IMR-90 (cell line): Measurements from ENCODE around the gene OPCML. TPM values are rescaled to one million over a fixed set of nuclear protein-coding genes. Genes with fewer than 3 reads are reported as not detected.

ENCODE experiments used
- ATAC-seq: fragments of 200-7000 bp; cut with Tn5 transposase; 2 replicates; pipeline ENCODE4 v1.9.1; 2020; ENCODE audit warnings: low read depth, mild to moderate bottlenecking, moderate library complexity
- BruUV-seq: library from RNA; stranded (reverse); fragments of 400-500 nt; replicated peaks from 2 replicates; lab custom pipeline; 2021; lab: Mats Ljungman, UMichigan
- CTCF ChIA-PET: fragments of 300-600 bp; formaldehyde crosslinking; extraction: SDS; loops from one replicate; lab custom pipeline; 2021; ENCODE audit warnings: antibody characterized with exemption; lab: Yijun Ruan, JAX
- POLR2A ChIA-PET: fragments of 300-600 bp; sonication (Branson Sonifier 250); formaldehyde crosslinking; loops from one replicate; lab custom pipeline; 2022; ENCODE audit warnings: antibody characterized with exemption; ENCODE audit not compliant: unreplicated experiment; lab: Charles Lee
- DNase-seq: peaks from one replicate; pipeline ENCODE4 v3.0.0; 2013
- H2AFZ ChIP-seq: replicated peaks from 2 replicates; pipeline ENCODE3; 2013; ENCODE audit warnings: low read length, mild to moderate bottlenecking; ENCODE audit not compliant: poor library complexity
- H2AK5ac ChIP-seq: 2 replicates; pipeline ENCODE4 v1.6.1; 2013; ENCODE audit warnings: low read depth, low read length, inconsistent platforms
- H2AK9ac ChIP-seq: replicated peaks from 2 replicates; pipeline ENCODE3; 2013; ENCODE audit warnings: mild to moderate bottlenecking, low read depth, low read length, moderate library complexity; ENCODE audit not compliant: poor library complexity
- H2BK120ac ChIP-seq: 2 replicates; pipeline ENCODE4 v1.6.1; 2013; ENCODE audit warnings: low read depth, low read length, inconsistent platforms
- H2BK15ac ChIP-seq: 3 replicates; pipeline ENCODE4 v1.6.1; 2013; ENCODE audit warnings: low read depth, low read length, inconsistent platforms
- H2BK20ac ChIP-seq: 2 replicates; pipeline ENCODE4 v1.6.1; 2013; ENCODE audit warnings: low read depth, mild to moderate bottlenecking, inconsistent platforms, low read length, moderate library complexity
- H2BK5ac ChIP-seq: 2 replicates; pipeline ENCODE4 v1.6.1; 2013; ENCODE audit warnings: mild to moderate bottlenecking, low read depth, low read length, inconsistent platforms; ENCODE audit not compliant: poor library complexity, severe bottlenecking
- H3K14ac ChIP-seq: replicated peaks from 2 replicates; pipeline ENCODE4 v1.6.1; 2013; ENCODE audit warnings: low read depth, low read length, inconsistent platforms
- H3K18ac ChIP-seq: 2 replicates; pipeline ENCODE4 v1.6.1; 2013; ENCODE audit warnings: low read depth, low read length, control low read depth
- H3K23ac ChIP-seq: 2 replicates; pipeline ENCODE4 v1.6.1; 2013; ENCODE audit warnings: low read depth, low read length, inconsistent platforms
- H3K27ac ChIP-seq: 2 replicates; pipeline ENCODE4 v1.5.1; 2013; ENCODE audit warnings: mild to moderate bottlenecking, control low read depth, low read length; ENCODE audit not compliant: insufficient read depth
- H3K27me3 ChIP-seq: 2 replicates; pipeline ENCODE4 v1.6.1; 2013; ENCODE audit warnings: low read length; ENCODE audit not compliant: control insufficient read depth, insufficient read depth
- H3K36me3 ChIP-seq: 2 replicates; pipeline ENCODE4 v1.6.1; 2013; ENCODE audit warnings: low read length, mixed read lengths; ENCODE audit not compliant: control insufficient read depth, insufficient read depth
- H3K4ac ChIP-seq: 2 replicates; pipeline ENCODE4 v1.6.1; 2013; ENCODE audit warnings: low read depth, low read length, inconsistent platforms
- H3K4me1 ChIP-seq: 2 replicates; pipeline ENCODE4 v1.6.1; 2013; ENCODE audit warnings: low read length, mixed read lengths; ENCODE audit not compliant: control insufficient read depth, insufficient read depth
- H3K4me2 ChIP-seq: 2 replicates; pipeline ENCODE4 v1.6.1; 2013; ENCODE audit warnings: low read depth, mild to moderate bottlenecking, control low read depth, low read length, moderate library complexity
- H3K4me3 ChIP-seq: 2 replicates; pipeline ENCODE4 v1.5.1; 2013; ENCODE audit warnings: low read depth, mild to moderate bottlenecking, control low read depth, low read length, moderate library complexity; ENCODE audit not compliant: insufficient read depth
- H3K56ac ChIP-seq: 2 replicates; pipeline ENCODE4 v1.6.1; 2013; ENCODE audit warnings: low read length, inconsistent platforms; ENCODE audit not compliant: insufficient read depth; ENCODE audit errors: extremely low read depth
- H3K79me1 ChIP-seq, 2 experiments: 2 replicates each; pipeline ENCODE4 v1.6.1; 2013; ENCODE audit warnings: low read length in 2 of 2, inconsistent platforms in 1 of 2, low read depth in 1 of 2
- H3K9ac ChIP-seq: 2 replicates; pipeline ENCODE4 v1.6.1; 2013; ENCODE audit warnings: low read depth, low read length, control low read depth
- H3K9me1 ChIP-seq: 2 replicates; pipeline ENCODE4 v1.6.1; 2013; ENCODE audit warnings: low read length, inconsistent platforms; ENCODE audit not compliant: insufficient read depth
- H3K9me3 ChIP-seq: 2 replicates; pipeline ENCODE4 v1.6.1; 2013; ENCODE audit warnings: low read length; ENCODE audit not compliant: control insufficient read depth, insufficient read depth
- H4K20me1 ChIP-seq: 2 replicates; pipeline ENCODE4 v1.6.1; 2013; ENCODE audit warnings: low read length, inconsistent platforms; ENCODE audit not compliant: insufficient read depth
- H4K5ac ChIP-seq: 2 replicates; pipeline ENCODE4 v1.6.1; 2013; ENCODE audit warnings: mild to moderate bottlenecking, low read depth, low read length, control low read depth
- H4K8ac ChIP-seq, 2 experiments: 2 replicates each; pipeline ENCODE4 v1.6.1; 2013; ENCODE audit warnings: low read depth in 2 of 2, low read length in 2 of 2, control low read depth in 1 of 2, inconsistent platforms in 1 of 2
- H4K91ac ChIP-seq: 2 replicates; pipeline ENCODE4 v1.6.1; 2013; ENCODE audit warnings: low read depth, low read length, inconsistent platforms; ENCODE audit not compliant: insufficient read depth
- BHLHE40 ChIP-seq: fragments of 150-350 bp; IDR thresholded peaks from 2 replicates; pipeline ENCODE4 v1.6.1; 2016; ENCODE audit warnings: mild to moderate bottlenecking, low read depth, low read length
- CEBPB ChIP-seq: IDR thresholded peaks from 2 replicates; pipeline ENCODE4 v1.6.1; 2012; ENCODE audit warnings: low read depth, low read length, improper control_type of control experiment
- CHD1 ChIP-seq: IDR thresholded peaks from 2 replicates; pipeline ENCODE4 v1.6.1; 2012; ENCODE audit warnings: low read depth, low read length, improper control_type of control experiment
- CTCF ChIP-seq: conservative IDR thresholded peaks from 2 replicates; pipeline ENCODE4 v1.5.1; 2012; ENCODE audit warnings: mild to moderate bottlenecking, low read depth, low read length, improper control_type of control experiment
- ELK1 ChIP-seq: fragments of 150-350 bp; IDR thresholded peaks from 2 replicates; pipeline ENCODE4 v1.6.1; 2016; ENCODE audit warnings: low read depth, mild to moderate bottlenecking, low read length, moderate library complexity, borderline replicate concordance
- FOS ChIP-seq: fragments of 150-350 bp; IDR thresholded peaks from 2 replicates; pipeline ENCODE4 v1.6.1; 2016; ENCODE audit warnings: low read depth, low read length
- NFE2L2 ChIP-seq: fragments of 150-350 bp; IDR thresholded peaks from 2 replicates; pipeline ENCODE4 v1.6.1; 2016; ENCODE audit warnings: low read depth, mild to moderate bottlenecking, low read length
- POLR2A ChIP-seq: IDR thresholded peaks from 2 replicates; pipeline ENCODE4 v1.6.1; 2012; ENCODE audit warnings: mild to moderate bottlenecking, low read depth, low read length
- RAD21 ChIP-seq: IDR thresholded peaks from 2 replicates; pipeline ENCODE4 v1.6.1; 2012; ENCODE audit warnings: low read length, improper control_type of control experiment
- RCOR1 ChIP-seq: IDR thresholded peaks from 2 replicates; pipeline ENCODE4 v1.6.1; 2012; ENCODE audit warnings: mild to moderate bottlenecking, low read length, improper control_type of control experiment; ENCODE audit not compliant: insufficient replicate concordance
- SMC3 ChIP-seq: fragments of 150-350 bp; IDR thresholded peaks from 2 replicates; pipeline ENCODE4 v1.6.1; 2016; ENCODE audit warnings: low read depth, mild to moderate bottlenecking, antibody characterized with exemption, low read length, moderate library complexity
- USF2 ChIP-seq: fragments of 150-350 bp; IDR thresholded peaks from 2 replicates; pipeline ENCODE4 v1.6.1; 2017; ENCODE audit warnings: mild to moderate bottlenecking, antibody characterized with exemption, low read length, low read depth
- WGBS, 2 experiments: methylation state at CpG; one replicate each; pipeline versions ENCODE4 v1.1.5 to v1.1.7; 2013; ENCODE audit warnings: missing lambda C conversion rate in 2 of 2; ENCODE audit not compliant: insufficient read length in 1 of 2; ENCODE audit errors: extremely low coverage in 2 of 2; 5-methylcytosine and 5-hydroxymethylcytosine counted together
- dilution Hi-C: fragments of 300-500 bp; cut with HindIII; formaldehyde crosslinking; loops from one replicate; pipeline ENCODE4 v1.14.3; 2018; ENCODE audit warnings: low sequenced_read_pairs; ENCODE audit not compliant: unreplicated experiment
- in situ Hi-C: fragments of 300-500 bp; cut with MboI; formaldehyde crosslinking; loops from 3 replicates; pipeline ENCODE4 v1.14.3; 2019; ENCODE audit warnings: low sequenced_read_pairs, inconsistent platforms, mixed read lengths
- intact Hi-C: fragments of 100-400 bp; cut with micrococcal nuclease; formaldehyde crosslinking; loops from 2 replicates; pipeline ENCODE4 v1.10.0; 2022
- polyA plus RNA-seq, 3 experiments: library from polyadenylated mRNA; depleted of rRNA; stranded (reverse); fragments of >200 nt; gene quantifications; 2 replicates each; pipeline ENCODE4 v1.2.3, GENCODE V29; 2012; ENCODE audit warnings: low replicate concordance in 1 of 3
- total RNA-seq: library from RNA; depleted of rRNA; stranded (reverse); fragments of >200 nt; gene quantifications from 2 replicates; pipeline ENCODE4 v1.2.3, GENCODE V29; 2012

Gene OPCML
- total and polyA plus RNA-seq, 2 of the 4 experiments (the other 2 are of a cell fraction): under 0.01 to 2.6 TPM

DNA sequence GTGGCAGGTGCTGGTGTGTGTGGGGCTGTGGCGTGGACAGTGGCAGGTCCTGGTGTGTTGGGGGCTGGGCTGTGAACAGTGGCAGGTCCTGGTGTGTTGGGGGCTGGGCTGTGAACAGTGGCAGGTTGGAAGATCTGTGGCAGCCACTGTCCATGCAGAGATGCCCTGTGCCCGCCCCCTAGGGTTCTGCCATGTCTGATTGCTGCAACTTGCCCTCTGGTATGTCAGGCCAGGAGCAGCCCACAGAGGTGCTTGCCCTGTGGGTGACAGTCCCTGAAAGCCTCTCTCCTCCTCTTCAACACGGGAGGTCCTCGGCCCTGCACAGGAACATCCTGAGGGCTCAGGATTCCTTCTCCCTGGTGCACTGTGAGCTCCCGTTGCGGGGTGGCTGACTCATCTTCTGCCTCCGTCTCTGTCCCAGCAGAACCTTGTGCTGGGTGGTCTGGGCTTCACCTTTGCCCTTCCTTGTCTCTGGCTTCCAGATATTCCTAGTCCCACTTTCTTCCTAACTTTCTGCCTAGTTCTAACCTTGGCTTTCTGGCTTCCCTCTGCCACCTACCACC is 13.5 kb downstream of the OPCML start:
- ChIA-PET POLR2A (no interaction called here), CTCF (no interaction called here)
- TF ChIP-seq RAD21: no peak
- no peak for TF ChIP-seq FOS
- TF ChIP-seq CTCF: no peak
- no peak for TF ChIP-seq ELK1
- no peak for TF ChIP-seq RCOR1
- no peak for TF ChIP-seq SMC3
- TF ChIP-seq CEBPB: no peak
- no peak for TF ChIP-seq USF2
- no peak for TF ChIP-seq BHLHE40
- no peak for TF ChIP-seq POLR2A
- no peak for TF ChIP-seq CHD1
- no peak for TF ChIP-seq NFE2L2
- intact Hi-C loops (no loop called here), dilution Hi-C loops (no loop called here), in situ Hi-C loops (no loop called here)
- Histone ChIP-seq H2BK20ac (no peak overlapping the region), H3K27me3 (no peaks in the 10 kb centered on the region), H2BK15ac (no peak overlapping the region), H3K9ac (no peak overlapping the region), H3K4me1 (no peaks in the 10 kb centered on the region), H3K9me3 (peaks cover 50% of the 10 kb centered on the region), H2BK5ac (no peak overlapping the region), H3K14ac (no peak overlapping the region), H4K5ac (no peak overlapping the region), H3K18ac (no peak overlapping the region), H3K9me1 (no peaks in the 10 kb centered on the region), H2AK5ac (no peak overlapping the region), H3K4ac (no peak overlapping the region), H2AK9ac (no peak overlapping the region), H3K27ac (no peak overlapping the region), H2BK120ac (no peak overlapping the region), H4K20me1 (no peaks in the 10 kb centered on the region), H3K23ac (no peak overlapping the region), H3K79me1 (no peaks in the 10 kb centered on the region), H4K91ac (no peak overlapping the region), H2AFZ (no peak overlapping the region), H3K4me2 (no peak overlapping the region), H3K4me3 (no peak overlapping the region), H4K8ac (no peak overlapping the region), H3K56ac (no peak overlapping the region), H3K36me3 (no peaks in the 10 kb centered on the region)
- no peak for DNase-seq
- 30% methylated on average over 4 of the region's 7 CpGs; no CpG with 5 or more reads in 1 of the 2 experiments for WGBS, 2 experiments
- BruUV-seq: no TSS peak
- no peak for ATAC-seq
